ELR (cell line): ENCODE data around the gene POU3F1.

Experiments
- DNase-seq: peaks from one replicate; pipeline ENCODE4 v3.0.0-alpha.2; 2015; ENCODE audit warnings: low read depth

POU3F1 gene

DNA sequence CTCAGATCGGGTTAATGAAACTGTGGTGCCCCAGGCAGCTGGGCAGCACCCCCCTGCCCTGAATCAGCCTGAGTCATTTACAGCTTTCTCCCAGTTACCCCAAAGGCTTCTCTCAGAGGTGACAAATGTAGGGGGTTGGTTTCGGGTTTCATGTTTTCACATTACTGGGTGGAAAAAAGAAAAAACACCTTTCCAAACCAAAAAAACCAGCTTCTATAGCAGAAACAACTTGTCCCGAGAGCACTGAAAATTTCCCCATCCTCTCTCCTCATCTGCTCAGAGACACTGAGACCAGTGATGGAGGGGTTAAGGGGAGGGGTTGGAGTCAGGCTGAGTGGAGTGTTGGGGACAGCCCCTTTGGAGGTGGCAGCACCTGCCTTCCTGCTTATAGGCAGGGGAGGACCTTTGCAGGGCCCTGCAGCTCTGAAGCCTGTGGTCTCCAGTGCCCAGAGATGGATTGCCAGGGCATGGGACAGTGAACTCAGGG lies 18.4 kb downstream of the POU3F1 start:
- peak; percentile 67 for DNase-seq

DNA sequence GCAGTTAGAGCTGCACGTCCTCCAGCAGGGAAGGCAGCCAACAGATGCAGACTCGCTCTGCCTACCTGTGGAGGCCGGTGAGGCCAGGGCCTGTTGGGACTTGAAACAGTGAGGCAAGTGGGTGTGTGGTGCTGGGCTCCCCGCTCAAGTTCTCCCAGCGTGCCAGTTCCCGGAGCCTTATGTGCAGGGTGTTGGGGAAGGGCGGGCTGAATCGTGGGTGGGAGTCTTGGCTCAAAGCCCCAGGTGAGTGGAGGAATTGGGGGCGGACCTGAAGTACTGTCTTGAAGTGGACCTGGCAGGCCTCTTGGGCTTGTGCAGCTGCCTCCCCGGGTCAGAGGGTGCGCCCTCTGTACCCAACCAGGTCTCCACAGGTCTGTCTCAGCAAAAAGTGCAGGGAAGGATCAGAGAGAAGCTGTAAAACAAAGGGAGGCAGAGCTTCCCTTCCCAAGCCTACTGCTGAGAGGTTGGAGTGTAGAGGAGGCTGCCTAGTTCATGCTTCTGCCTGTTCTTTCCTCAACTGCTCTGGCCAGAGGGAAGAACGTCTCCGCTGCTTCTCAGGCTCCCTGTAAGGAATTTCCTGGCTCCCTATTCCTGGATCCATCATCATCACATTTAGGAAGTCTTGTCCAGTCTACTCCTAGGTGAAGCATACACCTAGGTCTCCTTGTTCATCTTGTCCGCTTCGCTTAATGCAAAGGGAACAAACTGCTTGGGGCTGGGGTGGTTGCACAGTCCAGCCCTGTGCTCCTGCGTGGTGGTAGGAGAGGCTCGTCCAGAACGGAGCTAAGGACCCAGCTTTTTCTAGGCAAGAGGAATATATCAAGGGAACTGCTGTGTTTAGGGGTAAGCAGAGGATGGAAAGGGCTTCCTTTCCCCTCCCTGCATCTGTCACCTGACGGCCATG lies 19.1 kb downstream of the POU3F1 start:
- no peak for DNase-seq

DNA sequence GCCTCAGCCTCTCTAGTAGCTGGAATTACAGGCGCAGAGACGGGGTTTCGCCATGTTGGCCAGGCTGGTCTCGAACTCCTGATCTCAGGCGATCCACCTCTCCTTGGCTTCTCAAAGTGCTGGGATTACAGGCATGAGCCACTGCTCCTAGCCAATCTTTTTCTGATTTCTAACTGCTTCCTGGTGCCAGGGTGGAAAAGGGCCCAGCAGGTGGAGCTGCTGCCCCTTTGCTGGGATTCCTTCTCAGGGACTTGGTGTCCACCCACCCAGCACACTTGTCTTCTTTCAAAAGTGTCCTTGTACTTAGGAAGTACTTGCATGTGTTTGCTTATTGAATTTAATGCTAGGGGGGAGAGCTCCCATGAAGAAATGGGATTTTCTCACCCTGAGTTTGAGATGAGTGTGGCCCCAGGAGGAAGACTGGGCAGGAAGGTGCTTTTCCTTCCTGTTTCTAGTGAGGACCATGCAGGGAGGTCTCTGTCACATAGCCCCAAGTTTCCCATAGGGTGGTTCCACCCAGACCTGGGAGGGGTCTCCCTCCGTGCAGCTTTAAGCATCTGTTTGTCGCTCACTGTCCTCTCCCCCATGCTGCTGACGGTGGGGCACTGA lies 19.9 kb downstream of the POU3F1 start:
- DNase-seq: peak; percentile 67

GRCh38 chr1:38025664-38026063 lies 20.9 kb downstream of the POU3F1 start:
- DNase-seq: no peak

GRCh38 chr1:38025233-38025632 lies 21.4 kb downstream of the POU3F1 start:
- DNase-seq: no peak

GRCh38 chr1:38022810-38023209 lies 23.8 kb downstream of the POU3F1 start:
- DNase-seq: no peak

- no peak for DNase-seq
These were observed 24.6 kb downstream of the POU3F1 start for GRCh38 chr1:38021969-38022368.

- DNase-seq: no peak
These were observed 26.2 kb downstream of the POU3F1 start for GRCh38 chr1:38020396-38020795.

- peak; percentile 66 for DNase-seq
These were observed 27.7 kb downstream of the POU3F1 start for GRCh38 chr1:38018864-38019343.

DNA sequence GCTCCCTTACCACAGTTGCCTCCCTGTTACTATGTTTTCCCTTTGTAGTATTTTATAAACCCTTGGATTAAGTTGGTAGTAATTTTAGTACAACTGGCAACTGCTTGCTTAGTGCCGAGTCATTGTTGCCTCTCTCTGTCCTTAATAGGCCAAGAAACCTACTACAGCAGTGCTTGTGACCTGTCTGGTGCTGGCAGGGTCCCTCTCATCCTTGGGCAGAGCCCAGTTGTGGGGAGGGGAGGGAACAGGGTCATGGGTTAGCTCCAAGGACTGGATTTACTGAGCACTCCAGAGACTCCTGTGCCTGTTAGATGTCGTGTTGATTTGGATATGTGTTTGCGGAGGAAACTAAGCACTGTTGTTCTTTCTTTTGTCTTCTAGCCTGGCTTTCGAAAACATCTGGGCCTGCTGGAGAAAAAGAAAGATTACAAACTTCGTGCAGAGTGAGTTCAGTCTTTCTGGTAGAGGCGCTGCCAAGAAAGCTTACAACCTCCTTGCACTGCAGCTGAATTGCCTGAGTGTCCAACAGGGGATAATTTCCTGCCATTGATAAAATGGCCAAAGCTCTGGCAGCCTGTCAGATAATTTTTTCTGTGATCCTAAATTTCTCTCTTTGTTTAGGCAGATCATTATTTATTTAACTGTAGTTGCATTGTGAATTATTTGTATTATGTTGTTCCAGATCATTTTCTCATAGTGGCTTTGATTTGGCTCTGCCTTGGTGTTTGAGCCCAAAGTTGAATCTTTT lies 30.4 kb downstream of the POU3F1 start:
- no peak for DNase-seq

DNA sequence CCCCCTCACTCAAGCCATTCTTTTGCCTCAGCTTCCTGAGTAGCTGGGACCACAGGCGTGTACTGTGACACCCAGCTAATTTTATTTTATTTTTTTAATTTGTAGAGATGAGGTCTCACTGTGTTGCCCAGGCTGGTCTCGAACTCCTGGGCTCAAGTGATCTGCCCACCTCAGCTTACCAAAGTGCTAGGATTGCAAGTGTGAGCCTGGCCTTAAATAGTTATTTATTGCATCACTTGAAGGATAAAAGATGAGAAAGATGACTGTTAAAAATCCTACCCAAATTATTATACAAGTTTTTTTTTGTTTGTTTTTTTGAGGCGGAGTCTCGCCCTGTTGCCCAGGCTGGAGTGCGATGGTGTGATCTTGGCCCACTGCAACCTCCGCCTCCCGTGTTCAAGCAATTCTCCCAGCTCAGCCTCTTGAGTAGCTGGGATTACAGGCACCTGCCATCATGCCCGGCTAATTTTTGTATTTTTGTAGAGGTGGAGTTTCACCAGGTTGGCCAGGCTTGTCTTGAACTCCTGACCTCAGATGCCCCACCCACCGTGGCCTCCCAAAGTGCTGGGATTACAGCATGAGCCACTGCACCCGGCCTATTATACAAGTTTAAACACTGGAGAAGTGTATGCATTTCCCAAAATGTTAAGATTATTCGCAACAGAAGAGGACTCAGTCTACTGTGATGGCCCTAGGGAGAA lies 31.7 kb downstream of the POU3F1 start:
- DNase-seq: no peak

- no peak for DNase-seq
These were observed 32.4 kb downstream of the POU3F1 start for GRCh38 chr1:38014171-38014570.

DNA sequence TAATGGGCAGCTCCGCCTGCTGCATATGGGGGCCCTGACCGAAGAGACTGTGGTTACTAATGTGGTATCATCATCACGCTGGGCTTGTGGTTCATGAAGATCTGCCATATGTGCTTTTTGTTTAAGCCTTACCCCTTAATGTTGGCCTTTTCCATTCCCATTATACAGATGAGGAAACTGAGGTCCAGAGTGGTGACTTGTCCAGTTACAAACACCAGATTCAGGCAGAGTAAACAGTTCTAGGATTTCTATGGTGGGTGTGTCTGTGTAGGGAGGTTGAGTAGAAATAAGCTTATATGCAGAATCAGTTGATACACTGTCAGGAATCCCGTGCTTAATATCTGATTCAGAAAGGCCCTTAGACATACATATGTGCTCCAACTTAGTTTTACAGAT lies 33.4 kb downstream of the POU3F1 start:
- no peak for DNase-seq

DNA sequence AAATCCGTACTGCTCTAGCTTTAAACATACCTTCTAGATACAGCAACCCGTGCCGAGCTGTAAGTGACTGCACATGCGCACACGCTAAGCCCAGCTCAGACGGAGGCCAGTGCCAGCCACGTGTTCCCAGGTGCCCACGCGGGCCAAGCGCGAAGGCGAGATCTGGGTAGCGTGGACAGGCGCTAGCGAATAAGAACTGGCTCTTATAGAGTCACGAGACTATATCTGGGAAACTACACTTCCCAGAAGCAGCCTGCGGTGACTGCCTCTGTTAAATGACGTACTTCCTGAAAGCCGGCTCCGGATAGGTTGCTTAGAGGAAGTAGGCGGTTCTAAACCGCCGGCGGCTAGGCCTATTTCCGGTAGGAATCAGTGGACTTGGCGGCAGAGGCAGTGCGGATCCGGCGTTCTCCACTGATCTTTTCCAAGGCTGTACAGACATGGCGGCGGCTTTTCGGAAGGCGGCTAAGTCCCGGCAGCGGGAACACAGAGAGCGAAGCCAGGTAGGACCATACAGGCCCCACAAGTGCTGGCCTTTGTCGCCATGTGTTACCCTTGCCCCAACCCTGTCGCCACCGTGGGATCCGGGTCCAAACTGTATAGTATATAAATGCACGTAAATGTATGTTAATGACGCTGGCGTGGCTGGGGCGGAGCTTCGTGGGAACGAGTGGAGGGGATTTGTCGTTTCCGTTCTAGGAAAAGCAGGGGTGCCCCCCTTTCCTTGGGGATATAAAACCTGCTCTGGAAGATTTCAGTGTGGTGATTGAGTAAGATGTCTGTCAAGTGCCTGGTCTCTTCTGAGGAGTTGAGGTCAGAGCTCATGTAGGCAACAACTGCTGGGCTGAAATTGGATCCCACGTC lies 34.0 kb downstream of the POU3F1 start, which contains the start of gene UTP11:
Gene UTP11 (plus strand): TSS at position 372 of the 864 bp plus-strand sequence. CDS start 69 bp downstream, at position 441.
- peak; percentile 100 for DNase-seq

DNA sequence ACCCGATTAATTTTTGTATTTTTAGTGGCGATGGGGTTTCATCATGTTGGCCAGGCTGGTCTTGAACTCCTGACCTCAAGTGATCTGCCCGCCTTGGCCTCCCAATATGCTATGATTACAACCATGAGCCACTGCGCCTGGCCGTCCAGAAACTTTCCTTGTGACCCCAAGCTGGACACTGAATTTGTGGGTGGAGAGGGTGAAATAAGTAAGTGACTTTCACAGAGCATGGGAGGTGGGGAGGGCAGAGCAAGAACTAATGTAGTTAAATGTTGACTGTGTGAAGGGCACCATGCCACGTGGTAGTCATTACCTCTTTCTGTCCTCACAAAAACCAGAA lies 36.8 kb downstream of the POU3F1 start:
- DNase-seq: no peak

DNA sequence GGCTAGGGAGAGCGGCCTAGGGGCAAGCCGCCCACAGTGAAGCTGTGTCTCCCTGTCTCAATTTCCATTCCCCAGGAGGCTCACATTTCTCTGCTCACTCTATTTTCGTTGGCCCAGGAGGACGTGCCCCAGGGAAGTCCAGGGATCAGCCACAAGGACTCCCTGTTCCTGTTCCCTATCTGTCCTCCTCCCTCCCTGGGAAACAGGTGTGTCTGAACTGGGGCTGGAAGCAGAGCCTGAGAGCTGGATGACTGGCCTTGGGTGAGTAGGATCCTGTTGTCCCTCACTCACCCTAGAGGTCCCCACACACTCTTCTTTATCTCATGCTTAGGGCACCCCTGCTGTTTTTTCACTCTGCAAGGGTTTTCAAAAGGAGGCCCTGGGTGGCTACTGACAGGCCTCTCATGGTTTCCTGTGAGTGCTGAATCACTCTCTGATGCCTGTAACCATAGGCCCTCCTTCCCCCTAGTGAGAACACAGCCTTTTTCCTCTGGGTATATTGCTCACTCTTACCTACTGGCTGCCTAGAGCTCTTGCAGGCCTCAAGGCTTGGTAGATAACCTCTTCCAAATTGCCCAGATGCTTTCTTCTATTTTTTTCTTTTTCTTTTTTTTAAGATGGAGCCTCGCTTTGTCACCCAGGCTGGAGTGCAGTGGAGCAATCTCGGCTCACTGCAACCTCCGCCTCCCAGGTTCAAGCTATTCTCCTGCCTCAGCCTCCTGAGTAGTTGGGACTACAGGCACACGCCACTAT lies 37.3 kb downstream of the POU3F1 start:
- peak; percentile 86 for DNase-seq

DNA sequence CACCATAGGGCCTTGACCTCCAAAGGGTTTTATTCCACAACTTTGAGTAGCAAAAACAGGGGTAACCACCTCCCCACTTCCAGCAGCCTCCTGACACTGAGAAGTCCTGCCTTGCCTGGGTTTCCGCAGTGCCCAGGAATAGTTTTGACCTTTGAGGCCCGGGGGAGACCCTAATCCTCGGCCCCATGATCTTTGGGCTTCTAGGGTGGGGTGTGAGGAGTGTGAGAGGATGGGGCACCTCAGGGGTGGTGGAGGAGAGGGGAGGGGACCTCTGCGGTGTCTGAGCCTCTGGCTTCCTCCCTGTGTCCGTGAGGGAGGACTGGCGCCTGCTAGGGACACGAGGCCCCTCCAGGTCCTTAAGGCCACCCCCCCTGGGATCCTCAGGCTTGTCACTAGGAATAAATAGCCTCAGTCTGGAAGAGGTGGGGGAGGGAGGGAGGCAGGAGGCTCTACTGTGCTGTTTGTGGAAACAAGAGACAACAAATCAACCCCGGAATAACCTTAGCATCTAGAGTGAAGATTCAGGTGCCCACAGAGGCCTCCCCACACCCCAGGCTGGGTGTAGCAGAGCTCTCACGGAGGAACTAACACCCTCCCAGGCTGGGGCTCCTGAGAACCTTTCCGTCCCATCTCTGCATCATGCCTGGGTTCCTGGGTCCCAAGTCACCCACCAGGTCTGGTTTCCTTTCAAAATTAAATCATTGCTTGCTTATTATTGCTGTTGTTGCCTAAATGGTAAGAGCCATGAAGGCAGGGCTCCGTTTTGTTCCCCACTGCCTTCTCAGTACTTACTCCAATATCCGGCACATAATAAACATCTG lies 40.4 kb downstream of the POU3F1 start:
- no peak for DNase-seq

DNA sequence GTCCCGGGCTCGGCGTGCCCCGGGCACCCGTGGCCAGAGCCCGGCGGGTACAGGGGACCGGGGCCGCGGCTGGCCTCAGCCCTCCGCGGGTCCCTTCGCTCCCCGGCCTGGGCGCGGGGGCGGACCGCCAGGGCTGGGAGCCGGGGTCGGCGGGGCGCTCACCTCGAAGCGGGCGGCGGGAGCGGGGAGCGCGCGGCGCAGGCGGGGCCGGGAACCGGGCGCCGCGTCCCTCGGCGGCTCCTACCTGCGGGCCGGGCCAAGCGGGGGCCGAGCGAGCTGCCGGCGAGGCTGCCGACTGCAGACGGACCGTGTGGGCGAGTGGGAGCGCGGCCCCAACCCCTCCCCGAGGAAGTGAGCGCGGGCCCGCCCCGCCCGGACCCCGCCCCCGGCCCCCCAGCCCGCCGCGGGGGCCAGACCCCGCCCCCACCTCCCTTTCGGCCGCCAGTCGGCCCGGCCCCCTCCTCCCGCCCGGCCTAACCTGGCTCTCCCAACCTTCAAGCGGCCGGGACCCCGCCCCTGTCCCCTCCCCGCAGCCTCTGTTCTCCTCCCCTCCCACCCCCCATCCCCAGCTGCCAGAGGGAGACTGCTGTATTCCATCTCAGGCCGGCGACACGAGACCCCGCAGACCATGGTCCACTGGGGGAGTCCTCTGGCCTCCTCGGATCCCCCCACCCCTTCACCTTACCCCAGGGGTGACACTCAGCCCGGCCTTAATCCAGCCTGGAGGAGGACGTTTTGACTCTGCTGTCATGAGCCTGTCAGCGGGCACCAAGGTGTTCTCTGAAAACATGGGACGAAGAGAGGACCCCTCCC lies 41.2 kb downstream of the POU3F1 start, which contains the start of gene FHL3:
Gene FHL3 (minus strand): TSS at position 320 of the 813 bp plus-strand sequence. CDS start 6,102 bp downstream, outside the sequence.
- DNase-seq: peak; percentile 58
